Stimulated activated CD8-positive, alpha-beta memory T cell treated with anti-CD3 and anti-CD28 coated beads, Interleukin-15, amount 100 ng/mL, for 4 hours (primary cell): ENCODE measurements around the gene DPF3.

Experiments
- DNase-seq, 2 donors: peaks; one replicate each; pipeline ENCODE4 v3.0.0-alpha.2; 2020; ENCODE audit warnings: low read depth in 2 of 2

Gene DPF3

DNA sequence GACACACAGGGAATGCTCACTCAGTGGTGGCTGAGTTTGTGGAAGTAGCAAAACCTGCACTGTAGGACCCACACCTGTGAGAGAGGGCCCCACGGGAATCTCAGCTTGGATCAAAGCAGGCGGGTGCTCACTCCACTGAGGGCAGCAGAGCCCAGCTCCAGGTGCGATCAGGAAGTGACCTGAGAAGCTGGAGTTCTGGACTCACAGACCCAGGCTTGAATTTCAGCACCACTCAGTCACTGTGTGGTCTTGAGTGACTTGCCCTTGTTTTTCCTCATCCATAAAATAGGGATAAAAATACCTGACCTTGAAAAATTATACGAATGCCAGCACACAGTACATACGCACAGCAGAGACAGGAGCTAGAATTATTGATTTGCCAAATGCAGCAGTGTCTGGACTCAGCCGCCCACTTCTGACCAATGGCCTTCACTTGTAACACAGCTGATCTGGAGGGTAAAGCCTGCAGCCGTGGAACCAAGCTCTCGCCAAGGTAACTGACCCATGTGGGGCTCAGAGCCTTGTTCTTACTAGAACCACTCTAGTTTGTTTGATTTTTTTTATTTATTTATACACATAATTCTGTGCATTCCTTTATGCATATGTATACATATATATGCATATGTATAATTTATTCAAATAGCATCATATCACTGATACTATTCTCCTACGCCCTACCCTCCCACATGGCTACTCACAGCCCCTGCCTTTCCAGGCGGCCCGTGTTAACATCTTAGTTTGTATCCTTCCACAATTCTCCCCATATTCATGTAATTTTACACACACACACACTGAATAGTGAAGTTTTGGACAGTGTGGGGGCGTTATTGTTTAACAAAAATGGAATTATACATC lies 53.9 kb downstream of the DPF3 start:
- no peak for DNase-seq

- DNase-seq, result no peak
Observed at GRCh38 chr14:72839351-72839750, 54.5 kb downstream of the DPF3 start.

DNA sequence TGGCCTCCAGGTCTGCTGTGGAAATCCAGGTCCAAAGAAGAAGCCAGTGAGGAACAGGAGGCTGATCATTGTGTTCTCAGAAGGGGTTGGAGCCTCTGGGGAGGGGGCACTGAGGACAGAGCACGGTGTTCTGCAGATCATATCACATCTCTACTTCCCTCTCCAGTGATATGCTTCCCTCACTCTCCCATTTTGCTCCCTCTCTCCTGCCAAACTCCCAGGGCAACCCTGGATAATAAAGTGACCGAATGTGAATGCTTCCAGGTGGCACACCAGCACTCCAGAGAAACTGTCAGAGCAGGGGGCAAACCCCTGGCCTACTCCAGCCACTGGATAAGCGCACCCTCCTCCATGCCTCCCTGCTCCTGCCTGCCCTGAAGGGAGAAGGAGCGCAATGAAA lies 57.8 kb downstream of the DPF3 start:
- DNase-seq, result no peak

GRCh38 chr14:72833174-72833573 lies 60.7 kb downstream of the DPF3 start:
- DNase-seq, result no peak

- no peak for DNase-seq
Observed at GRCh38 chr14:72830786-72831594, 62.9 kb downstream of the DPF3 start.

- DNase-seq, result no peak
Observed at GRCh38 chr14:72830356-72830755, 63.5 kb downstream of the DPF3 start.

DNA sequence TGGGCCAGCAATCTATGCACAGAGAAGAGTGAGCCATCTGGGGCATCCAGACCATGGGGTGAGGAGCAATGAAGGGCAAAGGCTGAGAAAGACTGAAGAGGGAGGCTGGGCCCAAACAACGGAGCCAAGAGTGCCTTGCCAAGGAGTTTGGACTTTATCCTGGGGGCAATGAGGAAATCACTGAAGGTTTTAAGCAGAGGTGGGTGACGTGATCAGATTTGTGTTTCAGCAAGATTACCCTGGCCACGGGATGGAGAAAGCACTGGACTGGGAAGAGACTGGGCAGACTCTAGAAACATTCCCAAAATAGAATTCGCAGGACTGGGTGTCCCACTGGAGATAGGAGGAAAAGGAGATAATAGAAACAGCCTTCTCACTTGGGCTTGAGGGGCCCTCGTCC lies 65.3 kb downstream of the DPF3 start:
- no peak for DNase-seq

DNA sequence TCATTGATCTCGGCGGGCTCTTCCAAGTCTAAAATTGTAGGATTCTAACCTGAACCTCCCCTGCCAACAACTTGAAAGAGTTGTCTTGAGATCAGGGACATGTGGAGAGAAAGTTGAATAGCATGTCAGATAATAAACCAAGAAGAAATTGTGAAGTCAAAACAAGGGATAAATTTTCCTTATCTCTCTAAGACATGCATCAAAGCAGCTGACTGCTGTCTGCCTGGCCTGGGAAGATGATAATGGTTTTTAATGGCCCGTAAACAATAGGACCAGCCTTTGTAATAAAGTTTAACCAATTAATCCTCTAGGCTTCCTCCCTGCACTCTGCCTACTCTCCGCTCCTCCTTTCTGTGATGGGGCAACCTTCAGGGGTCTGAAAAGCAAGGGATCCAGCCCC lies 67.9 kb downstream of the DPF3 start:
- no peak for DNase-seq

DNA sequence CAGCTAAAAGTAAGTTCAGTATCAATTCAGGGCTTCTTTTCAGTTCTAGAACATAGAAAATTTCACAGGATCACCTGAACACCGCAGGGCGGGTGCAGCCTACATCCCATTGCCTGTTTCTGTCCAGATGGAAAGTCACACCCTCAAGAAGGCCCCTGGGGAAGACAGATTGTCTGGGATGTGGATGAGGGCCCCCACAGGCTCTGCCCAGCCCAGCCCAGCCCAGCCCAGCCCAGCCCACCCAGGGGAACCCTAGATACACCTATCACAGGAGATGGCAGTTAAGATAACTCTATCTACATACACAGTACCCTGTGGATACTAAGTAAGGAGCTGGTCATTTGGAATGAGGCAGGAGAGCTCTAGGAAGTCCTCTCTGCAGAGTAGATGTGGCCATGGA lies 68.4 kb downstream of the DPF3 start:
- DNase-seq, result no peak

- DNase-seq, result no peak
Observed at GRCh38 chr14:72824051-72824450, 69.8 kb downstream of the DPF3 start.

- DNase-seq, result no peak
Observed at GRCh38 chr14:72822946-72823611, 70.8 kb downstream of the DPF3 start.

DNA sequence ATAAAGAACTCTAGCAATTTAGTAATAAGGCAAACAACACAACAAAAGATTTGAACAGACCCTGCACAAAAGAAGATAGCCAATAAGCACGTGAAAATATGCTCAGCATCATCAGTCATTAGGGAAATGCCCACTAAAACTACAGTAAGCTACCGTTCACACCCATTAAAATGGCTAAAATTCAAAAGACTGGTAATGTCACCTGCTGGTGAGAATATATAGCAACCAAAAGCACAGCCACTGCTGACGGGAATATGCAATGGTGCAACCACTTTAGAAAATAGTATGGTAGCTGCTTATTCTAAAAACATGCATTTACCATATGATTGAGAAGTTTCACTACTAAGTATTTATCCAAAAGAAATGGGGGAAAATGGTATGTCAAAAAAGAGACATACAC lies 74.9 kb downstream of the DPF3 start:
- no peak for DNase-seq

DNA sequence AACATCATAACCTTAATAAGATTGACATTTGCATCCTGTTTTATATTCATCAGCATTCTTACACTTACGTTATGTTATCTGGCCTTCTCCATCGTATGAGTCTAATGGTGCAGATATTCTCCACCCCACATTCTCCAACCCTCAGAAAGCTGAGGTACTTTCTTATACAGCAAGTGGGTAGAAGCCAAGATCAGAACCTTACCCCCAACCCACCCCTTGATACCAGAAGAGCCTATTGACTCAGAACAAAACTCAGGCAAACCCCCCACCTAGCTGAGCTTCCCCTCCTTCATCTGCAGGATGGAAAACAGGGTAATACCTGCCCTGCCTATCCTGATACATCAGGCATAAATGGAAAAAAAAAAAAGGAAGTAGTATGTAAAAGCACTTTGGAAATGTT lies 77.6 kb downstream of the DPF3 start:
- no peak for DNase-seq

- DNase-seq, result no peak
Observed at GRCh38 chr14:72815430-72815829, 78.5 kb downstream of the DPF3 start.

- DNase-seq, result no peak
Observed at GRCh38 chr14:72812292-72812851, 81.5 kb downstream of the DPF3 start.

DNA sequence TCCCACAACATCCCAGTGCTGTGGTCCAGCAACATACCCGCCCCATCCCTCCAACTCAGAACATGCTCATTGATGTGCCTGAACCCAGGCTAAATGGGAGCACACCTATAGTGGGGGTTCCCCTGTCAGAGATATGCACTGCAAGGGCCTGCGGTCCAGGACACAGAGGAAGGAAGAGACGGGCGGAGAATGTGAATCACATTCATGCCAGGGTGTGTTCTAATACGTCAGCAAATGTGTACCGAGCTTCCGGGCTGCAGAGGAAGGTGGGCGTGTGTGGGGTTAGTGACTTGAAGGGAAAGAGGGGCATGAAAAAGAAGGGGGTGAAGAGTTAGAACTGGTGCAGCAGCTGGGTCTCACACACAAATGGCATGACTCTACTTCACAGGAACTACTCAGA lies 83.7 kb downstream of the DPF3 start:
- DNase-seq, result peak; percentile 53 to 66

GRCh38 chr14:72809063-72809462 lies 84.8 kb downstream of the DPF3 start:
- DNase-seq, result no peak

- no peak for DNase-seq
Observed at GRCh38 chr14:72808564-72808963, 85.3 kb downstream of the DPF3 start.

DNA sequence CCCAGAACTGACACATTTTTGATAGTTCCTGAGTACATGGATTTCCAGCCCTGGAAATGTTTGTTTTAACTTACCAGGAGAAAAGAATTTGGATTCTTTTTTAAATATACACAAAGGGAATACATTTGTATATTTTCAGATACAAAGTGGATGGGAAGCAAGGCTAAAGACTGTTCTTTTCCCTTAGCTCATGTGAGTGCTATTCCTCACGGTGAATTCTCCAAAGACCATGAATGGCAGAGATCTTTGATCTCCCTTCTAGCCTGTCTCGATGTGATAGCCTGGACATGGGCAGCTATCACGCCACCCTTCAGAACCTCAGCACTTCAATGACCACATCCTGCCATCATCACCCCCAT lies 91.3 kb downstream of the DPF3 start:
- DNase-seq, result no peak

DNA sequence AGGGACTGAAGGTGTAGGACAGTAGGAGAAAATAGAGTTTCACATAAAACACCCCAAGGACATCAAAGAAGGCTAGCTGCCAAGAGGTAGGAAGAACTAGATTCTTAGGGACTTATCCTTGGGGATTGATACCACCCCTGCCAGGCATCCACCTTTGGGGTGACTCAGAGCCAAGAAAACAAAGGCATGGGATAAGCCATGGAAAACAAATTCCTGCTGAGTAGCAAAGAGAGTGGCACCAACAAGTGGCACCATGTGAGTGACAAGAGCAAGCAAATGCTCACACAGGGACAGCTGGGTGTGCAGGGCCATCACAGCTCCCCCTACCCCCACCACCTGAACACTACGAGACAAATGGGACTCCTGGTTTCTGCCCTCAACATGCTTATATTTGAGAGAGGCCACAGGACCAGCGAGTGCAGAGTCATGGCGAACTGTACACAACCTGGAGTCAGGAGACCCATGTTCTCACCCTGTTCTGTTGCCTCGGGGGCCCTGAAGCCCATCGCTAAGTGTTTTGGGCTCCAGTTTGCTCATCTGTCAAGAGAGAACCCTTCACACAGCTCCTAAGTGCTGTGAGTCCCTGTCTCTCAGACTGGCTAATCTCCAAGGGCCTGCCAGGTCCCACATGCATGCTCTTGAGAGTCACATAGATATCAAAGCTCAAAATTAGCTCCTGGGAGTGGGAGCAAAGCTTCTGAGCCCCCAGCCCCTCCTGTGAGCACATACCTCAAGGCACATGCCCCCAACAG lies 91.9 kb downstream of the DPF3 start:
- no peak for DNase-seq

GRCh38 chr14:72801381-72801812 lies 92.5 kb downstream of the DPF3 start:
- no peak for DNase-seq
